GM19372 (cell line): ENCODE data around the gene CCL4L2.
"Not testable (repeated sequence)": the region's sequence is repeated elsewhere in the genome, so short reads cannot be mapped to it uniquely, and the experiment has no call there.

Experiments
- ATAC-seq: cut with Tn5 transposase; IDR thresholded peaks from one replicate; pipeline ENCODE4 v1.9.1; 2021; ENCODE audit warnings: mild to moderate bottlenecking, low read depth, moderate library complexity; ENCODE audit not compliant: unreplicated experiment

Gene CCL4L2

GRCh38 chr17:36219556-36219955, 8.7 kb downstream of the CCL4L2 start:
- ATAC-seq: not testable (repeated sequence)

GRCh38 chr17:36220737-36221580, 10.1 kb downstream of the CCL4L2 start:
- not testable (repeated sequence) for ATAC-seq

GRCh38 chr17:36221581-36222100, 10.8 kb downstream of the CCL4L2 start:
- ATAC-seq: not testable (repeated sequence)

DNA sequence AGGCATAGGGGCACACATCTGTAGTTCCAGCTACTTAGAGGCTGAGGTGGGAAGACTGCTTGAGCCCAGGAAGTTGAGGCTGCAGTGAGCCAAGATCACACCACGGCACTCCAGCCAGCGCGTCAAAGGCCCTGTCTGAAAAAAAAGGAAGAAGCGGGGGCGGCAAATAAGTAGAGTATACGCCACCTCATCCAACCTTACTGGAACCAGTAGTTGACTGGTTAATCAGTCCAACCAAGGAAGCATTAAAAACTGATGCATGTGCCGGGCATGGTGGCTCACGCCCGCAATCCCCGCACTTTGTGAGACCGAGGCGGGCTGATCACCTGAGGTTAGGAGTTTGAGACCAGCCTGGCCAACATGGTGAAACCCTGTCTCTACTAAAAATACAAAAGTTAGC, 12.1 kb downstream of the CCL4L2 start:
- not testable (repeated sequence) for ATAC-seq

GRCh38 chr17:36229644-36230043, 18.8 kb downstream of the CCL4L2 start:
- ATAC-seq: not testable (repeated sequence)

DNA sequence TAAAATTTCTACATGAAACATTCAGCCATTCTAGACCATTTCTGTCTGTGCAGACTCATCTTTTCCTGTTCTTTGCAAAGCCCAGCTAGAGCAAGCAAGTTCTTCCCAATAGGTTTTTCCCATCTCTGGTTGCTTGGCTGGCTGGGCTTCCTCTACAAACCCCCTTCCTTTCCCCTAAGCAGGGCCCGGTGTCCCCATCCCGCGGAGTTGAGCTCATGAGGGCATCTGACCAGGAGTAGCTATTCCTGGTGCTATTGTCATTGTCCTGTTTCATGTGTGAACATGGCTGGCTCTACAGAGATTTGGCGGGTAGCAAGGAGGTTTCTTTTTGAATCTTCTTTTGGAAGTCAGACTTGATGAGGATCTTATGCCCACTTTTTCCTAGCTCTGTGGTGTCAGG, 31.2 kb downstream of the CCL4L2 start:
- not testable (repeated sequence) for ATAC-seq
